ENCODE results near the gene C16orf74. TPM values are rescaled to one million over a fixed set of nuclear protein-coding genes. Genes with fewer than 3 reads are reported as not detected.
A peak's percentile ranks its signal among the peaks of the same experiment; 100 is the strongest.

Gene C16orf74
- polyA plus RNA-seq, 1 donor (not counting 4 experiments of a cell fraction or from before 2014, with no cell fraction given): 35.3 TPM

- Histone ChIP-seq H4K20me1 (ENCODE audit: control insufficient read depth, extremely low read depth, insufficient read depth, low read length) (peaks cover 3% of the 10 kb centered on the region), H3K36me3 (ENCODE audit: control insufficient read depth in 2 of 2, extremely low read depth in 1 of 2, insufficient read depth in 2 of 2, low read length in 2 of 2) (peaks cover 11 to 47% of the 10 kb centered on the region in 2 experiments)
Observed at GRCh38 chr16:85660843-85661739, 89.8 kb downstream of the C16orf74 start.

GRCh38 chr16:85659805-85660511, 90.9 kb downstream of the C16orf74 start:
- H3K27ac ChIP-seq (ENCODE audit: control insufficient read depth, insufficient read depth, low read length): no peak overlapping the region
- H3K9me1 ChIP-seq (ENCODE audit: control insufficient read depth, extremely low read depth, insufficient read depth, low read length): no peaks in the 10 kb centered on the region
- H3K9ac ChIP-seq (ENCODE audit: control insufficient read depth, extremely low read depth, insufficient read depth, low read length): no peak overlapping the region
- dilution Hi-C loops (cut with MboI; ENCODE audit: extremely low pct_ligation_motif_present, low sequenced_read_pairs): no loop called here
- H3K4me2 ChIP-seq (ENCODE audit: control insufficient read depth, extremely low read depth, insufficient read depth, low read depth, low read length): no peak overlapping the region
- no peaks in the 10 kb centered on the region for H3K79me2 ChIP-seq (ENCODE audit: control insufficient read depth, insufficient read depth, low read length)
- peaks cover 3% of the 10 kb centered on the region for H4K20me1 ChIP-seq (ENCODE audit: control insufficient read depth, extremely low read depth, insufficient read depth, low read length)
- H3K4me3 ChIP-seq (ENCODE audit: control insufficient read depth in 2 of 3, extremely low read depth in 1 of 3, insufficient read depth in 2 of 3, low read depth in 1 of 3, low read length in 3 of 3): no peak overlapping the region
- H3K4me1 ChIP-seq (ENCODE audit: control insufficient read depth, extremely low read depth, insufficient read depth, low read length): no peaks in the 10 kb centered on the region
- H3K27me3 ChIP-seq (ENCODE audit: control insufficient read depth, extremely low read depth, insufficient read depth, low read length): no peaks in the 10 kb centered on the region
- no peak for DNase-seq (ENCODE audit: low read depth, low spot score)
- no peaks in the 10 kb centered on the region for H3K9me3 ChIP-seq (ENCODE audit: control insufficient read depth, low read depth, low read length)
- no peak for TF ChIP-seq EZH2 (IDR thresholded peaks at IDR 0.05; ENCODE audit: low read length)
- TF ChIP-seq CTCF (optimal IDR thresholded peaks at IDR 0.05 in 1 of 3, IDR thresholded peaks at IDR 0.05 in 1 of 3, conservative IDR thresholded peaks at IDR 0.05 in 1 of 3; ENCODE audit: extremely low read depth in 1 of 3, insufficient read depth in 2 of 3, low read length in 3 of 3): peak; percentile 92 to 95 (median 93)
- no peak overlapping the region for H2AFZ ChIP-seq (ENCODE audit: control insufficient read depth, low read length)
- FAIRE-seq: no peak
- peaks cover 7 to 43% of the 10 kb centered on the region in 2 experiments for H3K36me3 ChIP-seq (ENCODE audit: control insufficient read depth in 2 of 2, extremely low read depth in 1 of 2, insufficient read depth in 2 of 2, low read length in 2 of 2)

More at GRCh38 chr16:85660843-85661739, 89.8 kb downstream of the C16orf74 start:
- Histone ChIP-seq H3K4me2 (ENCODE audit: control insufficient read depth, extremely low read depth, insufficient read depth, low read depth, low read length) (no peak overlapping the region), H3K9me3 (ENCODE audit: control insufficient read depth, low read depth, low read length) (no peaks in the 10 kb centered on the region), H3K4me1 (ENCODE audit: control insufficient read depth, extremely low read depth, insufficient read depth, low read length) (no peaks in the 10 kb centered on the region), H3K9me1 (ENCODE audit: control insufficient read depth, extremely low read depth, insufficient read depth, low read length) (no peaks in the 10 kb centered on the region), H3K4me3 (ENCODE audit: control insufficient read depth in 2 of 3, extremely low read depth in 1 of 3, insufficient read depth in 2 of 3, low read depth in 1 of 3, low read length in 3 of 3) (no peak overlapping the region), H2AFZ (ENCODE audit: control insufficient read depth, low read length) (no peak overlapping the region), H3K27me3 (ENCODE audit: control insufficient read depth, extremely low read depth, insufficient read depth, low read length) (no peaks in the 10 kb centered on the region), H3K27ac (ENCODE audit: control insufficient read depth, insufficient read depth, low read length) (no peak overlapping the region), H3K79me2 (ENCODE audit: control insufficient read depth, insufficient read depth, low read length) (no peaks in the 10 kb centered on the region), H3K9ac (ENCODE audit: control insufficient read depth, extremely low read depth, insufficient read depth, low read length) (no peak overlapping the region)
- DNase-seq (ENCODE audit: low read depth, low spot score) (no peak), FAIRE-seq (no peak)
- dilution Hi-C loops (cut with MboI; ENCODE audit: extremely low pct_ligation_motif_present, low sequenced_read_pairs): no loop called here
- no peak for TF ChIP-seq EZH2 (IDR thresholded peaks at IDR 0.05; ENCODE audit: low read length)
- TF ChIP-seq CTCF (optimal IDR thresholded peaks at IDR 0.05 in 1 of 3, IDR thresholded peaks at IDR 0.05 in 1 of 3, conservative IDR thresholded peaks at IDR 0.05 in 1 of 3; ENCODE audit: extremely low read depth in 1 of 3, insufficient read depth in 2 of 3, low read length in 3 of 3): no peak

All from keratinocyte (primary cell).